Glomerular visceral epithelial cell (primary cell): Measurements from ENCODE around the gene OR4E2.
A peak's percentile ranks its signal among the peaks of the same experiment; 100 is the strongest.
"Not testable (repeated sequence)": the region's sequence is repeated elsewhere in the genome, so short reads cannot be mapped to it uniquely, and the experiment has no call there.

Experiments
- DNase-seq: peaks from one replicate; pipeline ENCODE4 v3.0.0-alpha.2; 2016; ENCODE audit errors: extremely low spot score

The OR4E2 gene

GRCh38 chr14:21653331-21653885 lies at the start of gene OR4E2:
Gene OR4E2 (plus strand): TSS chr14:21653835. CDS start chr14:21665083, 11,248 bp downstream.
- DNase-seq, result no peak

GRCh38 chr14:21612324-21612723 lies 41.3 kb upstream of the OR4E2 start:
- no peak for DNase-seq

- no peak for DNase-seq
Measured at GRCh38 chr14:21614240-21614639, 39.4 kb upstream of the OR4E2 start.

- DNase-seq, result no peak
Measured at GRCh38 chr14:21617614-21618013, 36.0 kb upstream of the OR4E2 start.

GRCh38 chr14:21626491-21627230 lies 27.0 kb upstream of the OR4E2 start:
- DNase-seq, result peak; percentile 20

GRCh38 chr14:21630503-21630902 lies 23.1 kb upstream of the OR4E2 start:
- not testable (repeated sequence) for DNase-seq

- DNase-seq, result no peak
Measured at GRCh38 chr14:21631084-21631483, 22.6 kb upstream of the OR4E2 start.

- no peak for DNase-seq
Measured at GRCh38 chr14:21634840-21635239, 18.8 kb upstream of the OR4E2 start, which contains the start of gene OR10G2. Gene OR10G2 (minus strand): TSS chr14:21634940. CDS start chr14:21634842, 98 bp downstream.

- no peak for DNase-seq
Measured at GRCh38 chr14:21642683-21643082, 11.0 kb upstream of the OR4E2 start.

- no peak for DNase-seq
Measured at GRCh38 chr14:21643407-21643806, 10.2 kb upstream of the OR4E2 start.

- DNase-seq, result no peak
Measured at GRCh38 chr14:21647380-21647779, 6.3 kb upstream of the OR4E2 start.

GRCh38 chr14:21652209-21652808 lies 1.3 kb upstream of the OR4E2 start:
- DNase-seq, result no peak

GRCh38 chr14:21654215-21654614 lies 580 bp downstream of the OR4E2 start:
- DNase-seq, result no peak

- no peak for DNase-seq
Measured at GRCh38 chr14:21656980-21657379, 3.3 kb downstream of the OR4E2 start.

- DNase-seq, result peak; percentile 58
Measured at GRCh38 chr14:21668377-21668776, 14.7 kb downstream of the OR4E2 start.

- DNase-seq, result no peak
Measured at GRCh38 chr14:21669284-21669683, 15.6 kb downstream of the OR4E2 start.

- no peak for DNase-seq
Measured at GRCh38 chr14:21671371-21671770, 17.7 kb downstream of the OR4E2 start.

GRCh38 chr14:21672116-21672515 lies 18.5 kb downstream of the OR4E2 start:
- DNase-seq, result no peak

- DNase-seq, result no peak
Measured at GRCh38 chr14:21673718-21674117, 20.1 kb downstream of the OR4E2 start, which contains the start of gene OR4E1. Gene OR4E1 (minus strand): TSS chr14:21673818. CDS start chr14:21670935, 2,883 bp downstream.

GRCh38 chr14:21675566-21675965 lies 21.9 kb downstream of the OR4E2 start:
- no peak for DNase-seq

GRCh38 chr14:21680072-21680471 lies 26.4 kb downstream of the OR4E2 start:
- peak; percentile 18 for DNase-seq

GRCh38 chr14:21686468-21686867 lies 32.8 kb downstream of the OR4E2 start:
- no peak for DNase-seq

- no peak for DNase-seq
Measured at GRCh38 chr14:21694425-21694824, 40.8 kb downstream of the OR4E2 start.
